ENCODE measurements around the gene CDC42EP3. TPM values are rescaled to one million over a fixed set of nuclear protein-coding genes. Genes with fewer than 3 reads are reported as not detected.

CDC42EP3 gene
- 10 to 100 TPM; 12.1 to 54.9 (median 29.9) TPM for total RNA-seq

- peak; percentile 76 for ATAC-seq (ENCODE audit: low FRiP score)
- no peak for DNase-seq (ENCODE audit: low spot score)
- no peak for TF ChIP-seq CTCF (IDR thresholded peaks at IDR 0.05)
Measured at GRCh38 chr2:37671009-37671815, at the start of gene CDC42EP3. CDC42EP3 (minus strand) TSS chr2:37671642; CDS start chr2:37646587, 25,055 bp downstream.

GRCh38 chr2:37721201-37721560 is 49.7 kb upstream of the CDC42EP3 start:
- no peak for DNase-seq (ENCODE audit: low spot score)
- TF ChIP-seq CTCF (IDR thresholded peaks at IDR 0.05), result no peak
- no peak for ATAC-seq (ENCODE audit: low FRiP score)

GRCh38 chr2:37720533-37721200 is 49.2 kb upstream of the CDC42EP3 start:
- TF ChIP-seq CTCF (IDR thresholded peaks at IDR 0.05), result no peak
- DNase-seq (ENCODE audit: low spot score) (no peak), ATAC-seq (ENCODE audit: low FRiP score) (no peak)

GRCh38 chr2:37718515-37719161 is 47.2 kb upstream of the CDC42EP3 start:
- no peak for DNase-seq (ENCODE audit: low spot score)
- no peak for ATAC-seq (ENCODE audit: low FRiP score)
- TF ChIP-seq CTCF (IDR thresholded peaks at IDR 0.05), result no peak

GRCh38 chr2:37713258-37713700 is 41.8 kb upstream of the CDC42EP3 start:
- ATAC-seq (ENCODE audit: low FRiP score) (no peak), DNase-seq (ENCODE audit: low spot score) (no peak)
- TF ChIP-seq CTCF (IDR thresholded peaks at IDR 0.05), result no peak

GRCh38 chr2:37711831-37712230 is 40.4 kb upstream of the CDC42EP3 start:
- DNase-seq (ENCODE audit: low spot score) (no peak), ATAC-seq (ENCODE audit: low FRiP score) (no peak)
- no peak for TF ChIP-seq CTCF (IDR thresholded peaks at IDR 0.05)

All from omental fat pad (tissue), 4 donors.